Stimulated activated CD8-positive, alpha-beta memory T cell treated with anti-CD3 and anti-CD28 coated beads, Interleukin-15, amount 100 ng/mL, for 24 hours (primary cell): ENCODE data around the gene FAM228A.

ENCODE experiments used
- DNase-seq: peaks from one replicate; pipeline ENCODE4 v3.0.0-alpha.2; 2020; ENCODE audit warnings: low read depth

Gene FAM228A

GRCh38 chr2:24225499-24226242 lies 50.8 kb downstream of the FAM228A start:
- DNase-seq, result no peak

GRCh38 chr2:24228470-24228869 lies 53.6 kb downstream of the FAM228A start:
- no peak for DNase-seq

- no peak for DNase-seq
Measured at GRCh38 chr2:24231461-24231881, 56.6 kb downstream of the FAM228A start.

GRCh38 chr2:24233321-24233720 lies 58.5 kb downstream of the FAM228A start:
- DNase-seq, result no peak

- no peak for DNase-seq
Measured at GRCh38 chr2:24237313-24237712, 62.5 kb downstream of the FAM228A start.

GRCh38 chr2:24238158-24238557 lies 63.3 kb downstream of the FAM228A start:
- DNase-seq, result no peak

- no peak for DNase-seq
Measured at GRCh38 chr2:24239553-24239952, 64.7 kb downstream of the FAM228A start.
